ENCODE results near the gene RTTN.
"Not testable (repeated sequence)": the region's sequence is repeated elsewhere in the genome, so short reads cannot be mapped to it uniquely, and the experiment has no call there.

Gene RTTN

GRCh38 chr18:70149616-70150301, 55.7 kb downstream of the RTTN start:
- no peak for DNase-seq

- DNase-seq, result no peak
These were observed 56.3 kb downstream of the RTTN start for GRCh38 chr18:70149156-70149555.

GRCh38 chr18:70148039-70148938, 57.2 kb downstream of the RTTN start:
- DNase-seq, result no peak

- DNase-seq, result no peak
These were observed 59.3 kb downstream of the RTTN start for GRCh38 chr18:70146174-70146573.

GRCh38 chr18:70142001-70142400, 63.5 kb downstream of the RTTN start:
- DNase-seq, result no peak

GRCh38 chr18:70139138-70139537, 66.3 kb downstream of the RTTN start:
- no peak for DNase-seq

- DNase-seq, result no peak
These were observed 69.9 kb downstream of the RTTN start for GRCh38 chr18:70135604-70136003.

- DNase-seq, result no peak
These were observed 72.5 kb downstream of the RTTN start for GRCh38 chr18:70132999-70133398.

GRCh38 chr18:70128271-70128670, 77.2 kb downstream of the RTTN start:
- DNase-seq, result no peak

GRCh38 chr18:70127359-70127758, 78.1 kb downstream of the RTTN start:
- no peak for DNase-seq

GRCh38 chr18:70126832-70127231, 78.7 kb downstream of the RTTN start:
- no peak for DNase-seq

GRCh38 chr18:70124139-70124538, 81.3 kb downstream of the RTTN start:
- DNase-seq, result no peak

GRCh38 chr18:70121842-70122241, 83.6 kb downstream of the RTTN start:
- DNase-seq, result no peak

GRCh38 chr18:70116949-70117348, 88.5 kb downstream of the RTTN start:
- no peak for DNase-seq

GRCh38 chr18:70113511-70113910, 92.0 kb downstream of the RTTN start:
- DNase-seq, result no peak

GRCh38 chr18:70110678-70111077, 94.8 kb downstream of the RTTN start:
- no peak for DNase-seq

GRCh38 chr18:70107091-70107490, 98.4 kb downstream of the RTTN start:
- no peak for DNase-seq

- not testable (repeated sequence) for DNase-seq
These were observed 102.6 kb downstream of the RTTN start for GRCh38 chr18:70102854-70103253.

GRCh38 chr18:70089858-70090257, 115.6 kb downstream of the RTTN start:
- no peak for DNase-seq

GRCh38 chr18:70086085-70086484, 119.4 kb downstream of the RTTN start:
- DNase-seq, result no peak

GRCh38 chr18:70085641-70086040, 119.8 kb downstream of the RTTN start:
- DNase-seq, result no peak

- no peak for DNase-seq
These were observed 123.1 kb downstream of the RTTN start for GRCh38 chr18:70082430-70082829.

- DNase-seq, result no peak
These were observed 127.4 kb downstream of the RTTN start for GRCh38 chr18:70078106-70078505.

- no peak for DNase-seq
These were observed 129.6 kb downstream of the RTTN start for GRCh38 chr18:70075906-70076305.
